Pulmonary artery endothelial cell (primary cell): ENCODE data around the gene TBCD. TPM values are rescaled to one million over a fixed set of nuclear protein-coding genes. Genes with fewer than 3 reads are reported as not detected.

Source experiments
- DNase-seq: peaks from one replicate; pipeline ENCODE4 v3.0.0-alpha.2; 2011; ENCODE audit warnings: low read depth, low spot score
- total RNA-seq: library from RNA; depleted of rRNA; stranded (reverse); fragments of >200 nt; gene quantifications from 2 replicates; pipeline ENCODE4 v1.2.3, GENCODE V29; 2014

Gene TBCD
- total RNA-seq, 1 donor from 2014 or later, result 77.0 TPM

GRCh38 chr17:82789806-82790205 lies 37.9 kb downstream of the TBCD start:
- no peak for DNase-seq

GRCh38 chr17:82790391-82790790 lies 38.5 kb downstream of the TBCD start:
- DNase-seq, result no peak

- DNase-seq, result peak; percentile 41
Measured at GRCh38 chr17:82791532-82791931, 39.7 kb downstream of the TBCD start.

DNA sequence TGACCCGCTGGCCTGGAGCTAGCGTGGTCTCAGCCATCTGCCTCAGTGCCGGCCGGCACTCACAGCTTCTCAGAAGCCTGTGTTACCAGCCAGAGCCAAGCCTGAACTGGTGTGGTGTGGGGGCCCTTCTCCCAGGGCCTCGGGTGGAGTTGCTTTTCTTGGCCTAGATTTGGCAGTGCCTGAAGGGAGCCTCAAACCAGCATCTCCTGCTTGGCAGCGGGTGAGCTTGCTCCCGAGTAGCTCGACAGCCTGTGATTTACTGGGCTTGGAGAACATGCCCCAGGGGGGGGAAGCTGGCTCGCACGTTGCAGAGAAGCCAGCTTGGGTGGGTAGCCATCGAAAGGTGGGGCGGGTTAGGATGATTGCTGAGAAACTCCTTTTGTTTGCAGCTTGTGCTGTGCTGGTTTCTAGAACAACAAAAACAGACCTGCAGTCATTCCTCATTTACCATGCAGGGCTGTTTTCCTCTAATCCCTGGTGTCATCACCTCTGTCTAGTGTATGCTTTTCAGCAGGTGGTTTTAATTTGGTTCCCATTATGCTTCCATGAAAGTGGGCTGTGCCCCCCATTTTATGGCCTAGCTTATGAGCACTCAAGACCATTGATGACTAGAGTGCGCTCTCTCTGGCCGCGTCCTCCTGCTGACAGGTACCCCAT lies 42.2 kb downstream of the TBCD start:
- DNase-seq, result no peak

DNA sequence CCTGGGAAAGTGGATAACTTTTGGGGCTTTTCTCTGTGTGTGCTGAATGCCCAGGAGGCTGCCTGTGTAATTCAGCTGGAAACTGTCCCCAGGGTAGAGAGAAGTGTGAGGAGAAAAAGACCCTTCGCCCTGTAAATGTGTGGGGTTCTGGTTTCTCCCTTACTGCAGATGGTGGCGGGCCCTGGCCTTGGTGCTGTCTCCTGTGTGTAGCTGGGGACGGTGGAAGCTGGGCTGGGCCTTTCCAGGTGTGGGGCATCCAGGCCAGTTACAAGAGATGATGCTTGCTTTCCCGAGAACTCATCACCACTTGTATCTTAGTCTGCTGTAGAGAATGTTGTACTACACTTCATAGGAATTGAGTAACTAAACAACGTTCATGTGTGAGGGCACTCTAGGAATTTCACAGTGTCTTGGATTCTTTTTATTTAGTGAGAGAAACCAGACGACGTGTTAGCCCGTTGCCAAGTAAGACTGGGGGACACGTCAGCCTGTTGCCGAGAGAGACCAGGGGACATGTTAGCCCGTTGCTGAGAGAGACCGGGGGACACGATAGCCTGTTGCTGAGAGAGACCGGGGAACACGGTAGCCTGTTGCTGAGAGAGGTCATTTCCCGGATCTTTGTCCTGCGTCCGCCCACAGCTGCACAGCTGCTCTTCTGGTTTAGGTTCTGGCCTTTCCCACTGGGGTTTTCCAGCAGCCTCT lies 43.1 kb downstream of the TBCD start:
- no peak for DNase-seq

GRCh38 chr17:82795615-82796014 lies 43.8 kb downstream of the TBCD start:
- no peak for DNase-seq

DNA sequence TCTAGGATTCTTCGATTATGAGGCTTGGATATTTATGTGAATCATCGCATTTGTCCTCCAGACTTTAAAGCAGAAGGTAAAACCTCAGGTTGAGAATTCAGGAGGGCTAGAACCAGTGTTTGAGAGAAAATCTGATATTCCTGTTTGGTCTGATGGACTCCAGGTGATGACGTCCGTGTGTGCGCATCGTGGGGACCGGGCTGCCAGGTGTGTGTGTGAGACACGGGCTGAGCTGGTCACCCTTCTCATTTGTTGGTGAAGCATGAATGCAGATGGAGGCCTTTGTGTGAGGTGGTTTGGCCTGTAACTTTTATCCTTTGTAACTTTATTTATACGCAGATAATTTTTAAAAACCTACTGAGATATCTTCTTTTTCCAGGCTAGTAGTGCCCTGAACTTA lies 45.2 kb downstream of the TBCD start:
- DNase-seq, result no peak

DNA sequence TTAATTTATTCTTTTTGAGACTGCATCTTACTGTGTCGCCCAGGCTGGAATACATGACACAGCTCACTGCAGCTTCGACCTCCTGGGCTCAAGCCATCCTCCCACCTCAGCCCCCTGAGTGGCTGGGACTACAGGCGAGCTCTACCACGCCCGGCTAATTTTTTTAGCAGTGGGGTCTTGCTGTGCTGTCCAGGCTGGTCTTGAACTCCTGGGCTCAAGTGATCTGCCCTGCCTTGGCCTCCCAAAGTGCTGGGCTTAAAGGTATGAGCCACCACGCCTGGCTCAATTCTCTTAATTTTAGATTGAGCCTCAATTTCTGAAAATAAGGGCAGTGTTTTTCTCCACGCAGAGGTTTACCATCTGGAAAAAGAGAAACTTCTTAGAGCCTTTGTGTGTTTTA lies 46.9 kb downstream of the TBCD start:
- no peak for DNase-seq

DNA sequence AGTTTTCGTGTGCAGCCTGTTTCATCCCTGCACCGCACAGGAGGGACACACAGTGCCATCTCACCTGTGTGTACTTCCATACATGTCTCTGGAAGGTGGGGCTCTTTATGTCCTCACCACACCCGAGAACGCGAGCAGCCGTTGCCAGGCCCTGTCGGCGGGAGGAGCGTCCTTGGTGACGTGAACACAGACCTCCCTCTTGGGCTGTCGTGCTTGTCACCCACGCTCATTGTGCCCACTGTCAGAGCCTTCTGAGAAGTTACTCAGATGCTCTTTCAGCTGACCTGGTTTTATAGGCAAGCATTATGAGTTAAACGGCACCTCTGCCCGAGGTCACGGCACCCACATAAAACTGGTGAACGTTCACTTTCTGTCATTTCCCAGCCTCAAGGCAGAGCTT lies 47.7 kb downstream of the TBCD start:
- no peak for DNase-seq

DNA sequence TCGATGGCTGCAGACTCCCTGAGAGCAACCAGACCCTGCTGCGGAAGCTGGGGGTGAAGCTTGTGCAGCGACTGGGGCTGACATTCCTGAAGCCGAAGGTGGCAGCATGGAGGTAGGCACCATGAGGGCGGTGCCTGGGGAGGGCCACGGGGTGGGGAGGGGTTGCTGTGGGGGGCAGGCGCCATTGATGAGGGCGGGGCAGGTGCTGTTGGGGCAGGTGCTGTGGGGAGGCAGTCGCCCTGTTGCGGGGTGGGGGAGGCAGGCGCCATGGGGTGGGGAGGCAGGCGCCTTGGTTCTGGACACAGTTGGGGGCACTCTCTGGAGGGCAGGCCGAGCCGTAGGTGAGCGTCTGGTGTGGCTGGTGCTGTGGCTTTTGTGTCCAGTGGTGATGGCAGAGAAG lies 49.0 kb downstream of the TBCD start:
- DNase-seq, result no peak

DNA sequence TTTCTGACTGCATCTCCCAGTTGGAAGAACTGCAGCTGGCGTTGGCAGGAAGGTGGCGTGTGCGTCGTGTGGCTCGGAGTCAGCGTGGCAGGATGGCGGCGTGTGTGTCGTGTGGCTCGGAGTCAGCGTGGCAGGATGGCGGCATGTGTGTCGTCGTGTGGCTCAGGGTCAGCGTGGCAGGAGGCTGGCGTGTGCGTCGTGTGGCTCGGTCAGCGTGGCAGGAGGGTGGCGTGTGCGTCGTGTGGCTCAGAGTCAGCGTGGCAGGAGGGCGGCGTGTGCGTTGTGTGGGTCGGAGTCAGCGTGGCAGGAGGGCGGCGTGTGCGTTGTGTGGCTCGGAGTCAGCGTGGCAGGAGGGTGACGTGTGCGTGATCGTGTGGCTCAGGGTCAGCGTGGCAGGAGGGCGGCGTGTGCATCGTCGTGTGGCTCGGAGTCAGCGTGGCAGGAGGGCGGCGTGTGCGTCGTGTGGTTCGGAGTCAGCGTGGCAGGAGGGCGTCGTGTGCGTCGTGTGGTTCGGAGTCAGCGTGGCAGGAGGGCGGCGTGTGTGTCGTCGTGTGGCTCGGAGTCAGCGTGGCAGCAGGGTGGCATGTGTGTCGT lies 49.6 kb downstream of the TBCD start:
- no peak for DNase-seq

DNA sequence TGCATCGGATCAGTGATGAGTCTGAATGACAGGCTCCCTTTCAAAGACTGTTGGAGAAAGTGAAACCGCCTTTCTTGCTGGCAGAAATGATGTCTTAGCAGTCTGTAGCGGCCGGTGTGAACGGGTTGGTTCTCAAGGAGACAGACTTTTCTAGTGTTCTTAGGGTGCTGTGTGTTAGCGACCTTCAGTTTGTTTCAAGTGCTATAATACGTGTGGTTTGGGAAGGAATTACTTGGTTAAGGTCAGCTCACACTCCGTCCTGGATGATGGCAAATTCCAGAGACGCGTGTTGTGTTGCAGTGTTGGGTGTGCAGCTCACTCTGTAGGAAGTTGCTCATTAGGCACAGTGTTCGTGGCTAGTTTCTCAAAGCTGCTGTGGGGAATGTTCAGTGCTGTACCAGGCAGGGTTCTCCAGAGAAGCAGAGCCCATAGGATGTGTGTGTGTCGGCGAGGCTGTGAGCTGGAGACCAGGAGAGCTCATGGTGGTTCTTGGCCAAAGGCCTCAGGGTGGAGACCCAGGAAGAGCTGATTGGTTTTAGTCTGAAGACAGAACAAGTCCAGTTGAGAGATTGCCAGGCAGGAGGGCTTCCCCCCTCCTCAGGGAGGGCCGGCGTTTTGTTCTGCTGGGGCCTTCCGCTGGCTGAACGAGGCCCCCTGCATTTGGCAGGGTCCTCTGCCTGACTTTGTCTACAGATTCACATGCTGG lies 50.4 kb downstream of the TBCD start:
- no peak for DNase-seq

DNA sequence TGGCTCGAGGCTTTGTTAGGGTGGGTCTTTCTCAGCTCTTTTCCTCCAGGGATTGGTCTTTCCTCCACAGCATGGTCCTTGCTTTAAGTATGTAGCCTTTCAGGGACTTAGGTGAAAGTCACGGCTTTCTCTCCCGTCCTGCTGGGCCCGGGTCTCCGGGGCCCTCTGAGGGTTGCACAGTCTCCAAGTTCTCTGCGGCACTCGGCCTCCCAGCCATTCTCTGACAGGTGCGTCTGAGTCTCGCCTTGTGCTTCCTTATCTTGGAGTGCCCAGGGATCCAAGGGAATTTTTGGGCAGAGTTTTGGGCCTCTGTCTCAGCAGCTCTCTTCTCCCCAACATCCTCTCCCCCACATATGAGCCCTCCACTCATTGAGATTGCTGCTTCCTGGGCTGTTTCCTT lies 51.3 kb downstream of the TBCD start:
- DNase-seq, result no peak

DNA sequence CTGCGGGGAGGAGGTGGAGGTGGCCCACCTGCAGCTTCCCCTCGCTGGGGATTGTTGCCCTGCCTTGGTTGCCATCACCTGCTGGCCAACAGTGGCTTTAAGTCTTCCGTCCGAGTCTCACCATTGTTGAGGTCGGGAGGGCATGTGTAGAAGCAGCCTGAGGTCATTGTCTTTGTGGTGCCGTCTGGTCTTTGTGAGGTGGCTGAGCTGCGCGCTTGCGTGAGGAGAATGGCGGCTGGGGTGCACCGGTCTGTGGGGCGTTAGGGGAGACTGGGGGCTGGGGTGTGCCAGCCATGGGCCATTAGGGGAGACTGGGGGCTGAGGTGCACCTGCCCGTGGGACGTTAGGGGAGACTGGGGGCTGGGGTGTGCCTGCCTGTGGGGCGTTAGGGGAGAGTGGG lies 51.7 kb downstream of the TBCD start:
- no peak for DNase-seq

GRCh38 chr17:82804442-82805191 lies 52.8 kb downstream of the TBCD start:
- no peak for DNase-seq

DNA sequence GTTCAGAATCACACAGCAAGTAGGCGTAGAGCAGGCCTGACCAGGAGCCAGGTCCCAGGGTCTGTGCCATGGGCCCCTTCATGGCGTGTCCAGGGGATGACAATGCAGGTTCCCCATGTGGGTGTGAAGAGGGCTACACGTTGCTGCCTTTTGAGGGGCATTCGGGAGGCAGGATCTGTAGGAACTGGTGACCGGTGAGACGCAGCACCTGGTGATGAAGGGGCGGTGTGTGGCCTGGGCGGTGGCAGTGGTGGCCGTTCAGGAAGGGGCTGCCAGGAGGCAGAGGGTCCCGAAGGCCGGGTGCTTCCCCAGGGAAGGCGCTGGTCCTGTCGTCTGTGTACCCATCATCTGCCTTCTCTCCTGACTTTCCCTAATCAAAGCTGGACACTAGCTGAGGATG lies 53.4 kb downstream of the TBCD start:
- DNase-seq, result no peak

GRCh38 chr17:82805823-82806222 lies 54.0 kb downstream of the TBCD start:
- DNase-seq, result no peak

- DNase-seq, result no peak
Measured at GRCh38 chr17:82806645-82807044, 54.8 kb downstream of the TBCD start.

GRCh38 chr17:82807101-82807500 lies 55.2 kb downstream of the TBCD start:
- DNase-seq, result no peak

DNA sequence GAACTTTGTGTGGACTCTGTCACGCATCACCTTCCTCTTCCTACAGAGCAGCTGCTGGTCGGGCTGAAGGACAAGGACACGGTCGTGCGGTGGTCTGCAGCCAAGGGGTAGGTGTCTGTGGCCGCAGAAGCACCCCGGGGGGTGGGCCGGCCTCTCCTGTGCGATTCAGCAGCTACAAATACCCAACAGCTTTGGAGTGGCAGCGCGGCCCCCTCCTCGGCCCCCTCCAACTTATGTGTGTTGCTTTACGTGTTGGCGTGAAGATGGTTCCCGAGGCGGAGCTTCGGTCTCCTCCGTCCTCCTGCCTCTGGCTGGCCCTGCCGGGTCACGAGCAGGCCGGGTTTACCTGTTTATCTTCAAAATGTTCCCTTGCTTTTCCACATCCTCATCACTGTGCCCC lies 55.7 kb downstream of the TBCD start:
- no peak for DNase-seq

- no peak for DNase-seq
Measured at GRCh38 chr17:82808006-82808405, 56.1 kb downstream of the TBCD start.
